Smooth muscle cell (in vitro differentiated cells): ENCODE results near the gene INKA1. TPM values are rescaled to one million over a fixed set of nuclear protein-coding genes. Genes with fewer than 3 reads are reported as not detected.

Experiments used
- DNase-seq: peaks from one replicate; lab custom pipeline; 2025; ENCODE audit not compliant: unreplicated experiment; lab: John Stamatoyannopoulos, UW
- H2AFZ ChIP-seq: fragments of 200-600 bp; sonication (generic); 2 replicates; pipeline ENCODE4 v1.6.0; 2016; ENCODE audit warnings: antibody characterized with exemption, low read depth, mild to moderate bottlenecking
- H3F3A ChIP-seq: fragments of 200-600 bp; sonication (generic); 2 replicates; pipeline ENCODE4 v1.6.0; 2017; ENCODE audit warnings: antibody characterized with exemption, low read depth
- H3K27ac ChIP-seq: fragments of 200-600 bp; sonication (generic); 2 replicates; pipeline ENCODE4 v1.5.1; 2016; ENCODE audit warnings: low read depth, mild to moderate bottlenecking
- H3K27me3 ChIP-seq: fragments of 200-600 bp; sonication (generic); 2 replicates; pipeline ENCODE4 v1.6.1; 2016; ENCODE audit warnings: low read depth, mild to moderate bottlenecking
- H3K36me3 ChIP-seq: fragments of 200-600 bp; sonication (generic); 2 replicates; pipeline ENCODE4 v1.5.1; 2016; ENCODE audit warnings: low read depth
- H3K4me1 ChIP-seq: fragments of 200-600 bp; sonication (generic); 2 replicates; pipeline ENCODE4 v1.5.1; 2016; ENCODE audit warnings: low read depth
- H3K4me2 ChIP-seq: fragments of 200-600 bp; sonication (generic); 2 replicates; pipeline ENCODE4 v1.6.0; 2016; ENCODE audit warnings: mild to moderate bottlenecking
- H3K4me3 ChIP-seq: fragments of 200-600 bp; sonication (generic); 2 replicates; pipeline ENCODE4 v1.5.1; 2016; ENCODE audit warnings: mild to moderate bottlenecking
- H3K79me2 ChIP-seq: fragments of 200-600 bp; sonication (generic); 2 replicates; pipeline ENCODE4 v1.6.0; 2016; ENCODE audit warnings: low read depth, mild to moderate bottlenecking
- H3K9ac ChIP-seq: fragments of 200-600 bp; sonication (generic); 2 replicates; pipeline ENCODE4 v1.6.0; 2016; ENCODE audit warnings: low read depth
- H3K9me3 ChIP-seq: fragments of 200-600 bp; sonication (generic); replicated peaks from 2 replicates; pipeline ENCODE4 v1.5.1; 2016; ENCODE audit warnings: low read depth
- H4K20me1 ChIP-seq: fragments of 200-600 bp; sonication (generic); 2 replicates; pipeline ENCODE4 v1.6.0; 2016; ENCODE audit warnings: low read depth
- CTCF ChIP-seq: fragments of 200-600 bp; sonication (generic); IDR thresholded peaks from 2 replicates; pipeline ENCODE4 v1.5.1; 2017; ENCODE audit warnings: borderline replicate concordance, mild to moderate bottlenecking, antibody characterized with exemption; ENCODE audit not compliant: insufficient read depth, poor library complexity, severe bottlenecking
- WGBS: methylation state at CpG from one replicate; pipeline ENCODE4 v1.1.7; 2016; ENCODE audit warnings: low lambda C conversion rate; 5-methylcytosine and 5-hydroxymethylcytosine counted together
- polyA plus RNA-seq: library from polyadenylated mRNA; unstranded; fragments of >200 nt; fragmentation: Nextera tagmentation; extraction: Ambion mirVana; gene quantifications from 2 replicates; pipeline ENCODE4 v1.2.1, GENCODE V29; 2016
- total RNA-seq: library from RNA; depleted of rRNA; stranded (reverse); fragments of >200 nt; gene quantifications from 2 replicates; pipeline ENCODE4 v1.2.3, GENCODE V29; 2014

The INKA1 gene
- total and polyA plus RNA-seq, 2 experiments from 2014 or later: 2.5 to 8.1 TPM

- Histone ChIP-seq H3F3A (peaks cover 3% of the 10 kb centered on the region), H3K4me3 (no peak overlapping the region), H3K27me3 (no peaks in the 10 kb centered on the region), H2AFZ (no peak overlapping the region), H3K79me2 (no peaks in the 10 kb centered on the region), H3K36me3 (no peaks in the 10 kb centered on the region), H4K20me1 (no peaks in the 10 kb centered on the region), H3K4me1 (no peaks in the 10 kb centered on the region), H3K9ac (no peak overlapping the region), H3K9me3 (no peaks in the 10 kb centered on the region), H3K4me2 (no peak overlapping the region), H3K27ac (no peak overlapping the region)
- 93% methylated on average over 10 of the region's 10 CpGs for WGBS
- TF ChIP-seq CTCF: no peak
- DNase-seq: no peak
Measured at GRCh38 chr3:49792371-49793150, 10.5 kb upstream of the INKA1 start.

- no peak overlapping the region for H3K27ac ChIP-seq
- H3F3A ChIP-seq: peaks cover 3% of the 10 kb centered on the region
- H3K9ac ChIP-seq: no peak overlapping the region
- no peaks in the 10 kb centered on the region for H3K9me3 ChIP-seq
- 95% methylated on average over 13 of the region's 13 CpGs for WGBS
- H3K4me3 ChIP-seq: no peak overlapping the region
- no peaks in the 10 kb centered on the region for H3K27me3 ChIP-seq
- no peaks in the 10 kb centered on the region for H4K20me1 ChIP-seq
- DNase-seq: no peak
- H2AFZ ChIP-seq: no peak overlapping the region
- no peaks in the 10 kb centered on the region for H3K36me3 ChIP-seq
- H3K4me2 ChIP-seq: no peak overlapping the region
- no peaks in the 10 kb centered on the region for H3K79me2 ChIP-seq
- H3K4me1 ChIP-seq: no peaks in the 10 kb centered on the region
- TF ChIP-seq CTCF: no peak
Measured at GRCh38 chr3:49793486-49794085, 9.5 kb upstream of the INKA1 start.

GRCh38 chr3:49794431-49794830 is 8.6 kb upstream of the INKA1 start:
- Histone ChIP-seq H4K20me1 (no peaks in the 10 kb centered on the region), H2AFZ (no peak overlapping the region), H3K9me3 (no peaks in the 10 kb centered on the region), H3K79me2 (no peaks in the 10 kb centered on the region), H3K36me3 (no peaks in the 10 kb centered on the region), H3K4me3 (no peak overlapping the region), H3K4me2 (no peak overlapping the region), H3K4me1 (no peaks in the 10 kb centered on the region), H3F3A (peaks cover 3% of the 10 kb centered on the region), H3K9ac (no peak overlapping the region), H3K27ac (no peak overlapping the region), H3K27me3 (no peaks in the 10 kb centered on the region)
- 89% methylated on average over 4 of the region's 4 CpGs for WGBS
- no peak for DNase-seq
- TF ChIP-seq CTCF: no peak
